Measurements from ENCODE around the gene PAWR. TPM values are rescaled to one million over a fixed set of nuclear protein-coding genes. Genes with fewer than 3 reads are reported as not detected.

PAWR gene
- total and polyA plus RNA-seq, 2 donors (not counting 1 experiment from before 2014, with no cell fraction given): 6.5 to 16.0 TPM

- H3K4me1 ChIP-seq (ENCODE audit: control insufficient read depth, extremely low read depth, insufficient read depth, low read length): peaks cover 9% of the 10 kb centered on the region
- DNase-seq (ENCODE audit: low read depth in 2 of 2): peak; percentile 56 to 69
- H2AFZ ChIP-seq (ENCODE audit: low read length): no peak overlapping the region
- peak overlapping the region in 1 of 4 experiments; percentile 6 for H3K4me3 ChIP-seq (replicated peaks in 1 of 4; ENCODE audit: control extremely low read depth in 1 of 4, insufficient read depth in 1 of 4, low read depth in 3 of 4, low read length in 4 of 4)
- H3K9ac ChIP-seq (ENCODE audit: insufficient read depth, low read length): no peak overlapping the region
- no peaks in the 10 kb centered on the region for H4K20me1 ChIP-seq (ENCODE audit: control insufficient read depth, extremely low read depth, insufficient read depth, low read length)
- TF ChIP-seq EZH2 (IDR thresholded peaks at IDR 0.05; ENCODE audit: low read length, missing control alignments) (no peak), CTCF (conservative IDR thresholded peaks at IDR 0.05 in 1 of 2, IDR thresholded peaks at IDR 0.05 in 1 of 2; ENCODE audit: low read depth in 1 of 2, low read length in 2 of 2) (no peak)
- peaks cover 5% of the 10 kb centered on the region for H3K79me2 ChIP-seq (ENCODE audit: control insufficient read depth, insufficient read depth, low read length)
- H3K9me3 ChIP-seq (ENCODE audit: control insufficient read depth, insufficient read depth, low read depth, low read length): no peaks in the 10 kb centered on the region
- no peaks in the 10 kb centered on the region for H3K27me3 ChIP-seq (ENCODE audit: control insufficient read depth, insufficient read depth, low read length)
- no peak overlapping the region for H3K27ac ChIP-seq (ENCODE audit: insufficient read depth, low read length)
- peak overlapping the region; percentile 42 for H3K4me2 ChIP-seq (ENCODE audit: extremely low read depth, insufficient read depth, low read length)
- H3K36me3 ChIP-seq (ENCODE audit: control insufficient read depth, insufficient read depth, low read length): no peaks in the 10 kb centered on the region
These were observed 2.3 kb upstream of the PAWR start for GRCh38 chr12:79692860-79693577.

GRCh38 chr12:79691511-79692248 is 916 bp upstream of the PAWR start:
- Histone ChIP-seq H3K4me3 (replicated peaks in 1 of 4; ENCODE audit: control extremely low read depth in 1 of 4, insufficient read depth in 1 of 4, low read depth in 3 of 4, low read length in 4 of 4) (peak overlapping the region; percentile 3 to 91 (median 78)), H3K9me3 (ENCODE audit: control insufficient read depth, insufficient read depth, low read depth, low read length) (no peaks in the 10 kb centered on the region), H3K4me2 (ENCODE audit: extremely low read depth, insufficient read depth, low read length) (peak overlapping the region; percentile 73), H4K20me1 (ENCODE audit: control insufficient read depth, extremely low read depth, insufficient read depth, low read length) (no peaks in the 10 kb centered on the region), H3K9ac (ENCODE audit: insufficient read depth, low read length) (no peak overlapping the region), H3K79me2 (ENCODE audit: control insufficient read depth, insufficient read depth, low read length) (peaks cover 5% of the 10 kb centered on the region), H3K36me3 (ENCODE audit: control insufficient read depth, insufficient read depth, low read length) (no peaks in the 10 kb centered on the region), H2AFZ (ENCODE audit: low read length) (peak overlapping the region; percentile 17), H3K27ac (ENCODE audit: insufficient read depth, low read length) (peak overlapping the region; percentile 8), H3K27me3 (ENCODE audit: control insufficient read depth, insufficient read depth, low read length) (no peaks in the 10 kb centered on the region), H3K4me1 (ENCODE audit: control insufficient read depth, extremely low read depth, insufficient read depth, low read length) (peaks cover 9% of the 10 kb centered on the region)
- peak; percentile 59 to 71 for DNase-seq (ENCODE audit: low read depth in 2 of 2)
- TF ChIP-seq EZH2 (IDR thresholded peaks at IDR 0.05; ENCODE audit: low read length, missing control alignments): no peak
- TF ChIP-seq CTCF (conservative IDR thresholded peaks at IDR 0.05 in 1 of 2, IDR thresholded peaks at IDR 0.05 in 1 of 2; ENCODE audit: low read depth in 1 of 2, low read length in 2 of 2): no peak

- H3K4me2 ChIP-seq (ENCODE audit: extremely low read depth, insufficient read depth, low read length): peak overlapping the region; percentile 32
- peaks cover 9% of the 10 kb centered on the region for H3K4me1 ChIP-seq (ENCODE audit: control insufficient read depth, extremely low read depth, insufficient read depth, low read length)
- no peaks in the 10 kb centered on the region for H4K20me1 ChIP-seq (ENCODE audit: control insufficient read depth, extremely low read depth, insufficient read depth, low read length)
- H3K36me3 ChIP-seq (ENCODE audit: control insufficient read depth, insufficient read depth, low read length): no peaks in the 10 kb centered on the region
- no peak for DNase-seq (ENCODE audit: low read depth in 2 of 2)
- TF ChIP-seq CTCF (conservative IDR thresholded peaks at IDR 0.05 in 1 of 2, IDR thresholded peaks at IDR 0.05 in 1 of 2; ENCODE audit: low read depth in 1 of 2, low read length in 2 of 2) (no peak), EZH2 (IDR thresholded peaks at IDR 0.05; ENCODE audit: low read length, missing control alignments) (no peak)
- peaks cover 5% of the 10 kb centered on the region for H3K79me2 ChIP-seq (ENCODE audit: control insufficient read depth, insufficient read depth, low read length)
- H3K27me3 ChIP-seq (ENCODE audit: control insufficient read depth, insufficient read depth, low read length): no peaks in the 10 kb centered on the region
- peak overlapping the region; percentile 65 for H3K9ac ChIP-seq (ENCODE audit: insufficient read depth, low read length)
- H3K4me3 ChIP-seq (replicated peaks in 1 of 4; ENCODE audit: control extremely low read depth in 1 of 4, insufficient read depth in 1 of 4, low read depth in 3 of 4, low read length in 4 of 4): peak overlapping the region; percentile 74 to 91 (median 86)
- H3K27ac ChIP-seq (ENCODE audit: insufficient read depth, low read length): peak overlapping the region; percentile 19
- H2AFZ ChIP-seq (ENCODE audit: low read length): peak overlapping the region; percentile 92
- no peaks in the 10 kb centered on the region for H3K9me3 ChIP-seq (ENCODE audit: control insufficient read depth, insufficient read depth, low read depth, low read length)
These were observed 574 bp downstream of the PAWR start for GRCh38 chr12:79690142-79690637.

Data from fibroblast of lung (primary cell).